ENCODE results near the gene CEP41. TPM values are rescaled to one million over a fixed set of nuclear protein-coding genes. Genes with fewer than 3 reads are reported as not detected.
A peak's percentile ranks its signal among the peaks of the same experiment; 100 is the strongest.

CEP41 gene
- total and polyA plus RNA-seq, 2 of the 13 experiments (the other 11 are each of a cell fraction or from before 2014, with no cell fraction given) = 8.7 to 9.0 TPM

DNA sequence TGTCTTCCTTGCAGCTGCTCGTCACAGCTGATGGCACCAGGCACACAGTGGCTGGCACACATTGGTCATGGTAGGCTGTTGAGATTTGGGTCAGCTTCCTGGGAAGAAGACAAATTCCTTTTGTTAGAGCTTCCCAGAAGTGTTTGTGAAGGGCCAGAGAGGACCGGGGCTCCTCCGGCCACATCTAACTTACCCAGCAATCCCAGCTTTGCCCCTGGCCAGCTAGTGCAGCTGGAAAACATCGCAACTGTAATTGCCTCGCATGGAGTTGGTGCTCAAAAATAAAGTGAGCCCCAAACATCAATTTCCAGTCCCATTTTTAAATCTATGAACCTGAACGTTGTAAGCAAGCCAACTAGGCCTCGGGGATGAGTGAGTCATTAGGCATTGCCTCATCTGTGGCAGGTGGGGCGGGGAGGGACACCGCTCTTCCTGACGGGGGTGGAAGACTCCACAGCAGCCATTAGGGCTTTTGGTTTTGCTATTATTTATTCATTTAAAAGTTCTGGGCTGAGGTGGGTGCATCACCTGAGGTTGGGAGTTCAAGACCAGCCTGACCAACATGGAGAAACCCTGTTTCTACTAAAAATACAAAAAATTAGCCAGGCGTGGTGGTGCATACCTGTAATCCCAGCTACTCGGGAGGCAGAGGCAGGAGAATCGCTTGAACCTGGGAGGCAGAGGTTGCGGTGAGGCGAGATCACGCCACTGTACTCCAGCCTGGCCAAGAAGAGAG, 83.8 kb downstream of the CEP41 start:
- no TSS peak for BruUV-seq (replicated peaks)
- 49% methylated on average over 16 of the region's 16 CpGs for WGBS (ENCODE audit: low lambda C conversion rate)
- Histone ChIP-seq H3K4me3 (replicated peaks in 1 of 3; ENCODE audit: insufficient read depth in 1 of 3, low read depth in 2 of 3, low read length in 3 of 3) (peak overlapping the region in 1 of 3 experiments; percentile 39; a peak in 2 of 6 replicates), H3K9ac (ENCODE audit: insufficient read depth, low read depth, low read length) (peak overlapping the region; percentile 30; the same call in 1 of the 2 replicates), H4K20me1 (ENCODE audit: insufficient read depth, low read length) (no peaks in the 10 kb centered on the region), H3K4me2 (ENCODE audit: low read depth, low read length) (peak overlapping the region; percentile 76), H3K79me2 (ENCODE audit: insufficient read depth, low read length) (no peaks in the 10 kb centered on the region), H3K27me3 (ENCODE audit: control insufficient read depth in 1 of 2, insufficient read depth in 2 of 2, low read length in 2 of 2) (peaks cover 0 to under 1% of the 10 kb centered on the region in 2 experiments; a peak in 2 of 5 replicates), H3K9me3 (ENCODE audit: low read length) (no peaks in the 10 kb centered on the region; the same call in 1 of the 2 replicates), H3K36me3 (replicated peaks in 1 of 2; ENCODE audit: control insufficient read depth in 1 of 2, insufficient read depth in 2 of 2, low read length in 2 of 2) (no peaks in the 10 kb centered on the region), H3K27ac (ENCODE audit: extremely low read length, insufficient read depth, low read length) (no peak overlapping the region), H3K4me1 (ENCODE audit: insufficient read depth, low read length) (peaks cover 19% of the 10 kb centered on the region), H2AFZ (ENCODE audit: low read length) (peak overlapping the region; percentile 77)
- DNase-seq (ENCODE audit: low spot score) (no peak), FAIRE-seq (no peak), ATAC-seq (peak; percentile 16; the same call in 1 of the 3 replicates)
- intact Hi-C loops (cut with micrococcal nuclease; ENCODE audit: unreplicated experiment) = no loop called here
- ChIA-PET CTCF (ENCODE audit: low intra/inter-chr PET ratio, low total read pairs) (no interaction called here), POLR2A (no interaction called here)
- in situ Hi-C loops (cut with HindIII; ENCODE audit: extremely low pct_ligation_motif_present, low pct_unique_long_range_greater_than_20kb) = no loop called here
- peak; percentile 65; the same call in 1 of the 2 replicates for TF ChIP-seq CEBPB (IDR thresholded peaks at IDR 0.05; ENCODE audit: borderline replicate concordance, low read depth, low read length)
- TF ChIP-seq ETV5 (CRISPR knock-in tag; IDR thresholded peaks at IDR 0.05; ENCODE audit: borderline replicate concordance) = no peak; the same call in 1 of the 2 replicates
- peak; percentile 40; the same call in 1 of the 2 replicates for TF ChIP-seq ZFY (CRISPR knock-in tag; IDR thresholded peaks at IDR 0.05)
- no peak for TF ChIP-seq TAF1 (CRISPR knock-in tag; IDR thresholded peaks at IDR 0.05)
- TF ChIP-seq ZMYM4 (CRISPR knock-in tag; IDR thresholded peaks at IDR 0.05) = no peak
- TF ChIP-seq, protein P1, sequence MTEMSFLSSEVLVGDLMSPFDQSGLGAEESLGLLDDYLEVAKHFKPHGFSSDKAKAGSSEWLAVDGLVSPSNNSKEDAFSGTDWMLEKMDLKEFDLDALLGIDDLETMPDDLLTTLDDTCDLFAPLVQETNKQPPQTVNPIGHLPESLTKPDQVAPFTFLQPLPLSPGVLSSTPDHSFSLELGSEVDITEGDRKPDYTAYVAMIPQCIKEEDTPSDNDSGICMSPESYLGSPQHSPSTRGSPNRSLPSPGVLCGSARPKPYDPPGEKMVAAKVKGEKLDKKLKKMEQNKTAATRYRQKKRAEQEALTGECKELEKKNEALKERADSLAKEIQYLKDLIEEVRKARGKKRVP (CRISPR knock-in tag; IDR thresholded peaks at IDR 0.05) = peak in 1 of 2 experiments; percentile 64; a peak in 1 of 4 replicates
- TF ChIP-seq ZNF205 (CRISPR knock-in tag; IDR thresholded peaks at IDR 0.05) = peak; percentile 34; the same call in 1 of the 2 replicates
- TF ChIP-seq, protein P2, sequence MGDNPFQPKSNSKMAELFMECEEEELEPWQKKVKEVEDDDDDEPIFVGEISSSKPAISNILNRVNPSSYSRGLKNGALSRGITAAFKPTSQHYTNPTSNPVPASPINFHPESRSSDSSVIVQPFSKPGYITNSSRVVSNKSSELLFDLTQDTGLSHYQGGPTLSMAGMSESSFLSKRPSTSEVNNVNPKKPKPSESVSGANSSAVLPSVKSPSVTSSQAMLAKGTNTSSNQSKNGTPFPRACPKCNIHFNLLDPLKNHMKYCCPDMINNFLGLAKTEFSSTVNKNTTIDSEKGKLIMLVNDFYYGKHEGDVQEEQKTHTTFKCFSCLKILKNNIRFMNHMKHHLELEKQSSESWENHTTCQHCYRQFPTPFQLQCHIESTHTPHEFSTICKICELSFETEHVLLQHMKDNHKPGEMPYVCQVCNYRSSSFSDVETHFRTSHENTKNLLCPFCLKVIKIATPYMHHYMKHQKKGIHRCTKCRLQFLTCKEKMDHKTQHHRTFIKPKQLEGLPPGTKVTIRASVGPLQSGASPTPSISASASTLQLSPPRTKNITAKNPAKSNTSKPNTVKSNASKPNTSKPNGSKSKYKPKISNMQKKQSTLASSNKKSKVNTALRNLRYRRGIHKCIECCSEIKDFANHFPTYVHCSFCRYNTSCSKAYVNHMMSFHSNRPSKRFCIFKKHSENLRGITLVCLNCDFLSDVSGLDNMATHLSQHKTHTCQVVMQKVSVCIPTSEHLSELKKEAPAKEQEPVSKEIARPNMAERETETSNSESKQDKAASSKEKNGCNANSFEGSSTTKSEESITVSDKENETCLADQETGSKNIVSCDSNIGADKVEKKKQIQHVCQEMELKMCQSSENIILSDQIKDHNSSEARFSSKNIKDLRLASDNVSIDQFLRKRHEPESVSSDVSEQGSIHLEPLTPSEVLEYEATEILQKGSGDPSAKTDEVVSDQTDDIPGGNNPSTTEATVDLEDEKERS (CRISPR knock-in tag; IDR thresholded peaks at IDR 0.05) = no peak
- TF ChIP-seq, protein P3, sequence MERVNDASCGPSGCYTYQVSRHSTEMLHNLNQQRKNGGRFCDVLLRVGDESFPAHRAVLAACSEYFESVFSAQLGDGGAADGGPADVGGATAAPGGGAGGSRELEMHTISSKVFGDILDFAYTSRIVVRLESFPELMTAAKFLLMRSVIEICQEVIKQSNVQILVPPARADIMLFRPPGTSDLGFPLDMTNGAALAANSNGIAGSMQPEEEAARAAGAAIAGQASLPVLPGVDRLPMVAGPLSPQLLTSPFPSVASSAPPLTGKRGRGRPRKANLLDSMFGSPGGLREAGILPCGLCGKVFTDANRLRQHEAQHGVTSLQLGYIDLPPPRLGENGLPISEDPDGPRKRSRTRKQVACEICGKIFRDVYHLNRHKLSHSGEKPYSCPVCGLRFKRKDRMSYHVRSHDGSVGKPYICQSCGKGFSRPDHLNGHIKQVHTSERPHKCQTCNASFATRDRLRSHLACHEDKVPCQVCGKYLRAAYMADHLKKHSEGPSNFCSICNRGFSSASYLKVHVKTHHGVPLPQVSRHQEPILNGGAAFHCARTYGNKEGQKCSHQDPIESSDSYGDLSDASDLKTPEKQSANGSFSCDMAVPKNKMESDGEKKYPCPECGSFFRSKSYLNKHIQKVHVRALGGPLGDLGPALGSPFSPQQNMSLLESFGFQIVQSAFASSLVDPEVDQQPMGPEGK (CRISPR knock-in tag; IDR thresholded peaks at IDR 0.05) = peak; percentile 77
- TF ChIP-seq ZNF737 (CRISPR knock-in tag; IDR thresholded peaks at IDR 0.05; ENCODE audit: borderline replicate concordance) = no peak
- TF ChIP-seq, protein P4, sequence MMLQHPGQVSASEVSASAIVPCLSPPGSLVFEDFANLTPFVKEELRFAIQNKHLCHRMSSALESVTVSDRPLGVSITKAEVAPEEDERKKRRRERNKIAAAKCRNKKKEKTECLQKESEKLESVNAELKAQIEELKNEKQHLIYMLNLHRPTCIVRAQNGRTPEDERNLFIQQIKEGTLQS (CRISPR knock-in tag; IDR thresholded peaks at IDR 0.05) = peak; percentile 72; the same call in 1 of the 2 replicates
- TF ChIP-seq ZNF644 (CRISPR knock-in tag; IDR thresholded peaks at IDR 0.05; ENCODE audit: low read depth) = peak; percentile 68; the same call in 1 of the 2 replicates

All from HepG2 (cell line).